Activated CD8-positive, alpha-beta memory T cell treated with anti-CD3 and anti-CD28 coated beads, Interleukin-2, amount 10 ng/mL, durations not matched to agents 7 days and 5 days (primary cell): ENCODE measurements around the gene DUSP2. TPM values are rescaled to one million over a fixed set of nuclear protein-coding genes. Genes with fewer than 3 reads are reported as not detected.
"Not testable (repeated sequence)": the region's sequence is repeated elsewhere in the genome, so short reads cannot be mapped to it uniquely, and the experiment has no call there.

ENCODE experiments used
- ATAC-seq: fragments of 150-1000 bp; cut with Tn5 transposase; one replicate; pipeline ENCODE4 v1.10.0; 2021; ENCODE audit warnings: moderate library complexity
- CTCF ChIA-PET: fragments of 350-600 bp; sonication (Branson Sonifier 250); formaldehyde crosslinking; loops from one replicate; lab custom pipeline; 2021; ENCODE audit warnings: antibody characterized with exemption; lab: Charles Lee
- DNase-seq: peaks from one replicate; pipeline ENCODE4 v3.0.0-alpha.2; 2020
- H3K27ac Mint-ChIP-seq: one replicate; pipeline ENCODE4 v1.8.0; 2021; ENCODE audit warnings: mild to moderate bottlenecking, mixed read lengths
- H3K27me3 Mint-ChIP-seq: one replicate; pipeline ENCODE4 v1.8.0; 2021; ENCODE audit warnings: mixed read lengths
- H3K36me3 Mint-ChIP-seq: one replicate; pipeline ENCODE4 v1.8.0; 2021; ENCODE audit warnings: mild to moderate bottlenecking, mixed read lengths
- H3K4me1 Mint-ChIP-seq: one replicate; pipeline ENCODE4 v1.8.0; 2021; ENCODE audit warnings: mixed read lengths
- H3K4me3 Mint-ChIP-seq: one replicate; pipeline ENCODE4 v1.8.0; 2021; ENCODE audit warnings: mild to moderate bottlenecking, moderate library complexity, mixed read lengths
- H3K9me3 Mint-ChIP-seq: one replicate; pipeline ENCODE4 v1.8.0; 2022; ENCODE audit warnings: low read depth, mixed read lengths
- total RNA-seq, 2 experiments: library from RNA; stranded (reverse); gene quantifications; one replicate each; pipeline ENCODE4 v1.2.3, GENCODE V29; 2021

Gene DUSP2
- total RNA-seq, 2 experiments from 2014 or later = 32.0 to 53.6 TPM

GRCh38 chr2:96141624-96141967 is 3.6 kb downstream of the DUSP2 start:
- H3K27ac Mint-ChIP-seq, H3K4me3 Mint-ChIP-seq, DNase-seq, H3K27me3 Mint-ChIP-seq, H3K9me3 Mint-ChIP-seq, ATAC-seq: not testable (repeated sequence)
- Mint-ChIP-seq H3K36me3 (peaks cover 18% of the 10 kb centered on the region), H3K4me1 (peaks cover 40% of the 10 kb centered on the region)
- CTCF ChIA-PET = interaction anchor here (1.0 to 20.2 kb wide), 4 partner anchors 10 to 149 kb away, joined by 4 to 675 read pairs (median 10); partner anchors contain the start of gene ADRA2B

DNA sequence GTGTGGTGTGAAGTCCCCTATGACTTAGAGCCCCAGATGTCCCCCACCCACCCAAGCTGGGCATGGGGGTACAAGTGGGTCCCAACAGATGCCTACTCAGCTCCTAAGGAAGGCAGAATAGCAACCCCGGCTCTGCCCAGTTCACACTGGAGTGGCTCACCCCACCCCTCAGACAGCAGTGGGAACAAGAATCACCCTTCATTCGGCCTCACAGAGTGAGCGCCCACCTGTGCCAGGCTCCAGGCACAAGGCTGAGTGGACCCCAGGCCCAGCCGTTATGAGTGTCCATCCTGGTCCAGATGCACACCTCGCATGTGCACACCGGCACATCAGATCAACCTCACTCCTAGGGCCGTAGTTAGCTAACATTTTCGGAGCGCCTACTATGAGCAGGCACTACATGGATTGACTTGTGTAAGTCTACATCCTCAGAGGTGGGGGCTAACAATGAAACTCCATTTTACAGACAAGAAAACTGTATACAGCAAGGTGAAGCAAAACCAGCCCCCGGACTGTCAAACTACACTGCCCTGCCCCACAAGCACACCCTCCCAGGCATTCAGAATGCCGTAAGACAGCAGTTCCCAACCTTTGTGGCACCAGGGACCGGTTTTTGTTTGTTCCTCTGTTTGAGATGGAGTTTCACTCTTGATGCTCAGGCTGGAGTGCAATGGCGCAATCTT is 4.2 kb downstream of the DUSP2 start:
- Mint-ChIP-seq H3K27me3 (no peaks in the 10 kb centered on the region), H3K36me3 (peaks cover 18% of the 10 kb centered on the region), H3K4me3 (no peak overlapping the region), H3K9me3 (no peaks in the 10 kb centered on the region), H3K27ac (no peak overlapping the region), H3K4me1 (peaks cover 34% of the 10 kb centered on the region)
- DNase-seq (no peak), ATAC-seq (no peak)
- CTCF ChIA-PET = interaction anchor here (2.1 to 20.2 kb wide), 5 partner anchors 10 to 149 kb away, joined by 8 to 675 read pairs (median 19); partner anchors contain the start of genes ADRA2B and ANKRD36C

DNA sequence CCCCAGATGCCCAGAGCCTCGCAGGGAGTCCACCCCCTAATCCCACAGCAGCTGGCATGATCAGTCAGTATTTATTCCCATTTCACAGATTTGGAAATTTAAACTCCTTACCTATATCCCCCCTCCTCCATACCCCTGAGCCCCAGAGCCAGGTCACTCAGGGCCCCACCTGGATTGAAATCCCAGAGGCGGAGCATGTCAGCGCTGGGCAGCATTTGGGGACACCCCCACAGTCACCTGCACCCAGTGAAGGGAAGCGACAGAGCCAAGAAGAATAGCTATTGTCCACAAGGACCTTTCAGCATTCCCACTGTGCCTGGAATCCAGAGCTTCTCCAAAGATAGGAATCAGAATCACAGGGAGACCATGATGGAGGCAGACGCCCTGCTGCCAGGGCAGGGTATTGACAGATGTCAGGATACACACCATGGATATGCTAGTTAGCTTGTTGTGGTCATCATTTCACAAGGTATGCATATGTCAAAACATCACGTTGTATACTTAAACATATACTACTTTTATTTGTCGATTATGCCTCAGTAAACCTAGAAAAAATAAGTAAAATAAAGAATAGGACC is 6.0 kb downstream of the DUSP2 start:
- Mint-ChIP-seq H3K36me3 (peaks cover 16% of the 10 kb centered on the region), H3K4me1 (peaks cover 25% of the 10 kb centered on the region), H3K27me3 (no peaks in the 10 kb centered on the region), H3K4me3 (no peak overlapping the region), H3K27ac (no peak overlapping the region), H3K9me3 (no peaks in the 10 kb centered on the region)
- no peak for ATAC-seq
- DNase-seq = no peak
- CTCF ChIA-PET = interaction anchor here (0.6 to 20.2 kb wide), 21 partner anchors 8 to 640 kb away, joined by 3 to 675 read pairs (median 9); partner anchors contain the start of genes ADRA2B, ANKRD36C, NEURL3 and STARD7

GRCh38 chr2:96138179-96139145 is 6.8 kb downstream of the DUSP2 start, which contains the start of gene ASTL:
TSS of gene ASTL (minus strand) at chr2:96138502. CDS start at chr2:96138436, 66 bp downstream.
- no peak within 1 kb of the TSS for H3K4me3 Mint-ChIP-seq
- H3K9me3 Mint-ChIP-seq = no peaks in the 10 kb centered on the region
- peaks cover 18% of the 10 kb centered on the region for H3K4me1 Mint-ChIP-seq
- CTCF ChIA-PET = interaction anchor here (0.6 to 20.2 kb wide), 22 partner anchors 8 to 641 kb away, joined by 3 to 675 read pairs (median 8); partner anchors contain the start of genes ADRA2B, ANKRD36C, NEURL3 and STARD7
- H3K27me3 Mint-ChIP-seq = no peaks in the 10 kb centered on the region
- H3K27ac Mint-ChIP-seq = no peak within 1 kb of the TSS
- ATAC-seq (peak; percentile 38), DNase-seq (peak; percentile 78)
- peaks cover 9% of the 10 kb centered on the region for H3K36me3 Mint-ChIP-seq

DNA sequence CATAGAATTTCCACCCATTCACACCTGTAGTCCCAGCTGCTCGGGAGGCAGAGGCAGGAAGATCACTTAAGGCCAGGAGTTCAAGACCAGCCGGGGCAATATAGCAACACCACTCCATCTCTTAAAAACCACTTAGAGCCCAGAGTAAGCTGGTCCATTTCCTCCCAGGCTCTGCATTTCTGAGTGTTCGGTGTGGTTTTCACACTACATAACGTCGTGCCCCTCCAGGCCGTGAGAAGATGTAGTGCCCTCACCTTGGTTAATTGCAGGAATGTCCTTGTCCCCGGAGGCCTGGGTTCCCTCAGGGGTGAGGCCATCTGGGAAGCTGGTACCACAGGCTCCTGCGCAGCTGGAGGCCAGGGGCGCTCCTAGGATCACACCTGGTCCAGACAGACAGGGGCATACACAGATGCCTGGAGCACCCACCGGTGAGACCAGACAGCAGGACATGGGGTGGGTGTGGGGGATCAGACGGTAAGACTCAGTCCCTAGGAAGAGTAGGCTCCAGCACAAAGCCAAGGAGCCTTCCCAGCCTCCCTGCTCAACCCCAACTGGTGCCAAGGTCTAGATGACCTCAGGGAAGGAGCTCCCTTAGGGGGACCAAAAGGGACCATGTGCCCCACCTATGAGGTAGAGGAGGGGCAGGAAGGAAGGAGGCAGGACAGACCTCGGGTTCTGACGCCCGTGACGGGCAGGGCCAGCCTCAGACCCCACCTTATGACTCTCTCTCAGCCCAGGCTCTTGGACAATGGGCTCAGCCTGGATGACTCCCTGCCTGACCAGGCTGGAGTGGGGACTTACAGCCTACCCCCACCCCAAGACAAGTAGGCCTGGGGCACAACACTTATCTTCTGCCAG is 7.7 kb downstream of the DUSP2 start:
- Mint-ChIP-seq H3K27me3 (no peaks in the 10 kb centered on the region), H3K36me3 (peaks cover 5% of the 10 kb centered on the region), H3K4me3 (no peak overlapping the region), H3K9me3 (no peaks in the 10 kb centered on the region), H3K27ac (no peak overlapping the region), H3K4me1 (peaks cover 13% of the 10 kb centered on the region)
- DNase-seq (no peak), ATAC-seq (no peak)
- CTCF ChIA-PET = interaction anchor here (0.7 to 20.2 kb wide), 12 partner anchors 10 to 145 kb away, joined by 3 to 675 read pairs (median 13); partner anchors contain the start of genes ADRA2B, ANKRD36C and STARD7

DNA sequence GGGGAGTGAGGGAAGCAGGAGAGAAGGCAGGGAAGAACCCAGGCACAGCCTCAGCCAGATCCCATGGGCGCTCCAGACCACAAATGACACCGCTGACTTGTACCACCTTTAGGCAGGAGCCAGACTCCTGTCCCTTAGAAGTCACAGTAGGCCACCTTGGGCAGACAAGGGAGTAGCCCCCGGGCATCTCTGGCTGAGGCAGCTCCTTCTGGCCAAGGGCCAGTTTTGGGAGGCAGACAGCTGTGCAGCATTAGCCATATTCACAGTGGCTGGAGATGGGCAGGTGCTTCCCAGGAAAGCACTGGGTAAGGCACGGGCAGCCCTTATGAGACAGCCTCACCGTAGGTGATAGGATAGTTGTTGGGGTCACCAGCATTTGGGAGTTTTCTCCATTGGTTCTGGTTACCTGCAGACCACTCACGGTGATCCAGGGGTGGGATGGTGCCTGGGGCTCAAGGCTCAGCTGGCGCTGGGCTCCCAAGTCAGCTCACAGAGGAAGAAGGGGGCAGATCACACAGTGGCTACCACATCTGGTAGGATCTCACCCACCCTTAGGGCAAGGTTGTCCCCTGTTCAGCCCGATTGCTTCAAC is 9.0 kb downstream of the DUSP2 start:
- DNase-seq (no peak), ATAC-seq (no peak)
- Mint-ChIP-seq H3K36me3 (no peaks in the 10 kb centered on the region), H3K9me3 (no peaks in the 10 kb centered on the region), H3K4me1 (peaks cover 14% of the 10 kb centered on the region), H3K27me3 (no peaks in the 10 kb centered on the region), H3K4me3 (no peak overlapping the region), H3K27ac (no peak overlapping the region)
- CTCF ChIA-PET = interaction anchor here (0.7 to 20.2 kb wide), 4 partner anchors 8 to 30 kb away, joined by 3 to 675 read pairs (median 5); partner anchors contain the start of gene ADRA2B

- H3K27me3 Mint-ChIP-seq = no peaks in the 10 kb centered on the region
- H3K4me3 Mint-ChIP-seq = no peak overlapping the region
- CTCF ChIA-PET = interaction anchor here (1.1 to 20.2 kb wide), 2 partner anchors 19 to 30 kb away, joined by 3 to 675 read pairs; no protein-coding TSS in a partner anchor
- peaks cover 17% of the 10 kb centered on the region for H3K4me1 Mint-ChIP-seq
- H3K36me3 Mint-ChIP-seq = no peaks in the 10 kb centered on the region
- ATAC-seq (no peak), DNase-seq (no peak)
- no peaks in the 10 kb centered on the region for H3K9me3 Mint-ChIP-seq
- no peak overlapping the region for H3K27ac Mint-ChIP-seq
Observed at GRCh38 chr2:96135621-96136020, 9.6 kb downstream of the DUSP2 start.

- peaks cover 21% of the 10 kb centered on the region for H3K4me1 Mint-ChIP-seq
- H3K27me3 Mint-ChIP-seq = no peaks in the 10 kb centered on the region
- no peak overlapping the region for H3K4me3 Mint-ChIP-seq
- CTCF ChIA-PET = interaction anchor here (1.1 to 20.2 kb wide), 2 partner anchors 18 to 31 kb away, joined by 3 to 675 read pairs; no protein-coding TSS in a partner anchor
- DNase-seq (no peak), ATAC-seq (no peak)
- H3K27ac Mint-ChIP-seq = no peak overlapping the region
- H3K9me3 Mint-ChIP-seq = no peaks in the 10 kb centered on the region
- H3K36me3 Mint-ChIP-seq = no peaks in the 10 kb centered on the region
Observed at GRCh38 chr2:96135171-96135570, 10.1 kb downstream of the DUSP2 start.

GRCh38 chr2:96134421-96134820 is 10.8 kb downstream of the DUSP2 start:
- Mint-ChIP-seq H3K36me3 (no peaks in the 10 kb centered on the region), H3K4me1 (peaks cover 28% of the 10 kb centered on the region), H3K4me3 (no peak overlapping the region), H3K27me3 (no peaks in the 10 kb centered on the region), H3K27ac (no peak overlapping the region), H3K9me3 (no peaks in the 10 kb centered on the region)
- CTCF ChIA-PET = interaction anchor here (2.7 to 20.2 kb wide), 2 partner anchors 32 to 142 kb away, joined by 7 to 675 read pairs; no protein-coding TSS in a partner anchor
- ATAC-seq = no peak
- DNase-seq = no peak

GRCh38 chr2:96131813-96132745 is 13.2 kb downstream of the DUSP2 start:
- H3K4me3 Mint-ChIP-seq = no peak overlapping the region
- no peak for ATAC-seq
- no peaks in the 10 kb centered on the region for H3K9me3 Mint-ChIP-seq
- DNase-seq = no peak
- peaks cover 4% of the 10 kb centered on the region for H3K36me3 Mint-ChIP-seq
- H3K27ac Mint-ChIP-seq = peak overlapping the region; percentile 77
- CTCF ChIA-PET = interaction anchor here (1.2 to 2.7 kb wide), 5 partner anchors 11 to 139 kb away, joined by 5 to 17 read pairs (median 13); partner anchors contain the start of gene ADRA2B
- peaks cover 32% of the 10 kb centered on the region for H3K4me1 Mint-ChIP-seq
- no peaks in the 10 kb centered on the region for H3K27me3 Mint-ChIP-seq
